ENCODE measurements around the gene LPP. TPM values are rescaled to one million over a fixed set of nuclear protein-coding genes. Genes with fewer than 3 reads are reported as not detected.

Gene LPP
- total RNA-seq, 1 donor from 2014 or later: 26.3 TPM

- DNase-seq (ENCODE audit: low read depth): no peak
Measured at GRCh38 chr3:188169830-188170455, 16.0 kb downstream of the LPP start.

GRCh38 chr3:188170461-188171459 lies 16.8 kb downstream of the LPP start:
- no peak for DNase-seq (ENCODE audit: low read depth)

GRCh38 chr3:188171682-188172467 lies 17.9 kb downstream of the LPP start:
- DNase-seq (ENCODE audit: low read depth): no peak

GRCh38 chr3:188174317-188175044 lies 20.5 kb downstream of the LPP start:
- DNase-seq (ENCODE audit: low read depth): no peak

DNA sequence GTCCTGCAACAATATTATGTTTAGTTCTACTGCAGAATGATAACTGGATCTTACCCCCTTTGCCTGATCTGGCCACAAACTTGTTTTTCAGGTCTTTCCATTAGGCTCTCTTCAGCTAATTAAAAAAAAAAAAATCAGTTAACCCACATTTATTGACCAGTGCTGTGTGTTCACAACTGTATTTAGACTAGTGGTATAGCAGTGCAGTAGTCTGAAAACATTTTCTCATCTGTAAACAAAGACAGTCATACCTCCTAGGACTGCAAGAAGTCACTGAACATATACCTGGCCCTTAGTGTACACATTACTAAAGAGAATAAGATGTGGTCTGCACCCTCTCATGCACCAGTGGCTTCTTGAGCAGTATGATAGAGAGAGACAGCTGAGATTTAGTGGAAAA lies 22.5 kb downstream of the LPP start:
- DNase-seq (ENCODE audit: low read depth): no peak

GRCh38 chr3:188176884-188177283 lies 22.9 kb downstream of the LPP start:
- no peak for DNase-seq (ENCODE audit: low read depth)

DNA sequence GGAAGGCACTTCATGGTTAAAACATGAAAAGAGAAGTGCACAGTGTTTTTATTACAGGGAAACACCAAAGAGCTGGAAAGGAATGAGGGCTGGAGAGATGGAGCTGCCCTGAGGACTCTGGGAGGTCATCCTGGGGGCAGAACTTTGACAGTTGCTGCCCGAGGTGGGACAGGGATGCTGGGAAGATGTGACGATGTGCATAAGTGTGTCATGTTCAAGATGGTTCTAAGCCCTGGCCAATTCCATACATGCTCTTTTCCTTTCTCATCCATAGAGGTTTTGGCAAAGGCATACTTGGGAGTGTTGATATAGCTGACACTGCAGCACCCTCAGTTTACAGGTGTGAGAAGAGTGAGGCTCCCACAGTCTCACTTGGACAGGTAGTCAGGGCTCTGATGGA lies 23.8 kb downstream of the LPP start:
- DNase-seq (ENCODE audit: low read depth): no peak

DNA sequence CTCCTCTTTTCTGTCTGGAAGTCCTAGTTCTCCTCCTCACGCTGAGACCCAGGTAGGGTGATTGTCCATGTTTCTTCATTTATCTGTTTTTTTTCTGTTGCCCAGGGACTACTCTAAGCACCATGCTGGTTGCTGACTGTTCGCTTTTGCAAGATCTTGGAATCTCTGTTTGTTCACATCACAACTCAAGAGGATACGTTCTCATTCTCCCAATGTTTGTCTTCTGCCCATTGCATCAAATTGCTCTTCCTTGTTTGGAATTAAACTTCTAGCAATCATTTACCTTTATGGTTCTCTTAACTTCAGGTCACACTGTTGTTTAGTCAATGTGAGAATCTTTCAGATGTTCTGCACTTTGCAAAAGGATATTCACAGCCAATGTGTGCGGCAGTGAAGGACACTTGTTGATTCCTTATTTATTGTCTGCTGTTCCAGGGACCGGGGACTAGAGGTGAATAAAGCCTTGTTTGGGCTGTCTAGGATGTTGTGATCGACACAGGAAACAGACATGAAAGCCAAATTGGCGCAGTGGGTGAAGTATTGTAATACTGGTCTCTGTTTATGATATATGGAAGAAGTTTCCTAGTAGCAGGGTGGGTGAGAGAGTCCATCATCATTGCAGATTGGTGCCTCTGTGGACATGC lies 24.5 kb downstream of the LPP start:
- no peak for DNase-seq (ENCODE audit: low read depth)

DNA sequence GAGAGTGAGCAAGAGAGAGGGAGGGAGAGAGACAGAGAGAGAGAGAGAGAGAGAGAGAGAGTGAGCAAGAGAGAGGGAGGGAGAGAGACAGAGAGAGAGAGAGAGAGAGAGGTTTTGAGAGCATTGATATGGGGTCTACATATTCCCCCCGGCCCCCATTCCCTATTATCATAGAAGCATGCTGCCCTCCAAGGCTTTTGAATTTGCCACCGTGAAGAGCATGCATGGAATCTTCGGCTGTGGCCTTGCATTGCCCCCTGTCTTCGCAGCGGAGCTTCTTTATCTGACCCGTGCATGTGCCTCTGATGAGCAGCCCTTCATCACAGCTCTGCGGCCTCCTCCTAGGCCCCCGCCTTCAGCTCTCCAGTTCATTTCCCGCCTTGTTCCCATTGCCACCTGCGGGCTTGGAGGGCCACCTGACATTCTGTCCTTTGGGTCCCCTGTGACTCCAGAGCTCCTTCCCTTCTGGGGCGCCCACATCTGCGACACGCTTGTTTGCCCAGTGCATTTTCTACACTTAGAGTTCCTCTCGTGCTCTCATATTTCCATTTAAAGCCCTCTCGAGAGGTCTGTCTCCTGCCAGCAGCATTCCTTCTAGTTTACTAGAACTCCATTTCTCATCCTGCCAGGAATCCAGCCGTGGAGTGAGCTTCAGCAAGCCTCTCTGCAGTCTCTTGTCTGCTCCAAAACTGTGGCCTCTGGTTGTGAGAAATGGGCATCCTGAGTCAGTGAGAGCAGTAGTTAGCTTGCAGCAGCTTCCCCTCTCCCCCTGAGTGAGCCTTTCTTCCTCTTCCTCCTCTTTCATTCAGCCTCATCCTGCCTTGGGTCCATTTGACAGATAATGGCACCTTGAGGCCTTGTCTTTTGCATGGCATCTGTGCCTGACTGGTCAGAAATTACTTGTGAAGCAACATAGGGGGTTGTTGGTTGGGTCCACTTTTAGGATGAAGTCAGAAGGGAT lies 25.3 kb downstream of the LPP start:
- peak; percentile 35 for DNase-seq (ENCODE audit: low read depth)

DNA sequence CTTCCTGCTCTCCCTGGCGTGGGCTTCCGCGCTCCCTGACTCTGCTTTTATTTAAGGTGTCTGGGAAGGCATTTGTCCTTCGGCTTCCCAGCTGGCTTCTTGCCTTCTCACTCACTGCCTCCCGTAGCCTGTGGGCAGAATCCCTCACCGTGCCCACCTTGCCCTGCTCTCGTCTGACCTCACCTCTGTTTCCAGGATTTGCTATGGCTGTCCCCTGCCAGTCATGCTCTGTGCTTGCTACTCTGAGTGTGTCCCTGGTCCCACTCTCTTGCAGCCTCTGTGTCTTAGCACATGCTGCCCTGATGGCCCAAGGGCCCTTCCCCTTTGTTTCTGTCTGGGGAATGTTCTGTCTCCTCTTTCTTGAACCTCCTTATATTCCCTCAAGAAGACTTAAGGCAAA lies 26.2 kb downstream of the LPP start:
- no peak for DNase-seq (ENCODE audit: low read depth)

- no peak for DNase-seq (ENCODE audit: low read depth)
Measured at GRCh38 chr3:188183452-188183851, 29.5 kb downstream of the LPP start.

GRCh38 chr3:188184160-188184559 lies 30.2 kb downstream of the LPP start:
- DNase-seq (ENCODE audit: low read depth): no peak

DNA sequence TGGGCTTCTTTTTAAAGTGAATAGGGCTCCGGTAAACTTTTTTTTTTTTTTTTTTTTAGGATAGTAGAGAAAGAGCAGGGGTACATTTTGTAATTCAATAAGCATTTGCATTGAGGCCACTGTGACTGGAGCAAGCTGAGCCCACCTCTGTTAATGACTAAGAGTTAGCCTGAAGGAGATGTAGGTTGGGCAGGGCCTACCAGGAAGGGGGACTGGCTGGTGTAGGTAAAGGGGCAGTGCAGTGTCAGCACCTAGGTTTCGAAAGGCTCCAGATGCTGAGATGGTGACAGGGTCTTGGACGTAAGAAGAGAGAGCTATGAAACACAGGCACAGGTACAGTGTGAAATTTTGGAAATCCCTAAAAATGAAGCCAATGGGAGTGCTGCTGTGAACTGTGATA lies 30.7 kb downstream of the LPP start:
- DNase-seq (ENCODE audit: low read depth): no peak

DNA sequence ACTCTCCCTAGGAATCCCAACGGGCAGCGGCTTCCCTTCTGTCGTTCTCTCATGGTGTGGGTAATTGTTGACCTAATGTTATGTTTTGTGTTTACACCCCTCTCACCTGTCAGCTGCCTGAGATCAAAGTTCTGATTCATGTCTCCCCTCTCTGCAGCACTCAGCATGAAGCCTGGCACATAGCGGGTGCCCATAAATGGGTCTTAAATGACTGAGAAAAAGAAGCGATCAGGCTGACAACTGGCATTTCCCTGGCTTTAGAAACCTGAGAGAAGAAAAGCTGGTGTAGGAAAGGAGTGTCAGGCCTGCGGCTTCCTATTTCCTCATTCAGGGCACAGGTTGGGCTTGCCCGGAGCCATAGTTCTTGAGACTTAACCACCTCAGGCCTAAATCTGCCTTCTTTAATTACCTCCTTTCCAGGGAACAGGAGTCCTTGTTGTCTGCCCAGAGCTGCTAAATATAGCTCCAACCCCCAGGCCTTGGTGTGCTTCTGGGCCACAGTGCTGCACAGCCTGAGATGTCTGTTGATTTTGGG lies 31.8 kb downstream of the LPP start:
- peak; percentile 56 for DNase-seq (ENCODE audit: low read depth)

GRCh38 chr3:188187053-188187452 lies 33.1 kb downstream of the LPP start:
- DNase-seq (ENCODE audit: low read depth): no peak

GRCh38 chr3:188188911-188189310 lies 35.0 kb downstream of the LPP start:
- DNase-seq (ENCODE audit: low read depth): no peak

DNA sequence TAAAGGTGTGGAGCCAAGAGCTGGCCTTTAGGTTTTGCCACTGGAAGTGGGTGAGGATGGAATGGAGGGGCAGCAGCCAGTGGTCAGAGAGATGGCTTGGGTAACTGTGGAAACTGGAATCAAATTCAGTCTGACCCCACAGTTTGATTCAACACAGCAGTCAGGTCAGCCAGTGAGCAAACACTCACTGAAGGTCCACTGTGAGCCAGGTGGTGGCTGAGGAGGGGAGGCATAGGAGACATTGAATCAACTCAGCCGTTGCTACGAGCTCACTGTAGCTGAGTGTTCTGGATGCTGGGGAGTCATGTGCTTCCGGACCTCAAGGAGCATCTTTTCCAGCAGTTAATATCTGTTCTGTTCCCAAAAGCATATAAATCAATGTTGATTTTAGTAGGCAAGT lies 37.5 kb downstream of the LPP start:
- DNase-seq (ENCODE audit: low read depth): no peak

DNA sequence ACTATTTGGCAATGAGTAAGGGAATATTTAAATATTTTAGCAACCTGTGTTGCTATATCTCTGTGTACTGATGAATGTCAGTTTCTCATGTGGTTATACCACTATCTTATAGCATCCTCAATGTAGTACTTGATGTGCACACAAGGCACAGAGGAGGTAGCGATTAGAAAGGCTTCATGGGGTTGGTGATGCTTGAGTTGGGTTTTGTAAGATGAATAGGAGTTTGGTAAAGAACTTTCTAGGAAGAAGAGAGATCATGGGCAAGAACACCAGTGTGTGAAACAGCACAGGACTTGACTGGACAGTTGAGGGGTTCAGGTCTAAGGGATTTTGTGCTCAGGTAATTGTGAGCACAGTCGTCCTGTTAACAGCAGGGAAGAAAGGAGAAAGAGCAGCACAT lies 38.1 kb downstream of the LPP start:
- no peak for DNase-seq (ENCODE audit: low read depth)

GRCh38 chr3:188194332-188194731 lies 40.4 kb downstream of the LPP start:
- DNase-seq (ENCODE audit: low read depth): no peak

All from myocyte (in vitro differentiated cells).